Endothelial cell of umbilical vein (primary cell): Measurements from ENCODE around the gene IFI27L2. TPM values are rescaled to one million over a fixed set of nuclear protein-coding genes. Genes with fewer than 3 reads are reported as not detected.

Source experiments
- BruUV-seq: library from RNA; stranded (reverse); fragments of 400-500 nt; replicated peaks from 2 replicates; lab custom pipeline; 2021; lab: Mats Ljungman, UMichigan
- CTCF ChIA-PET: fragments of 300-600, 350-600 bp; sonication (Branson Sonifier 250); formaldehyde crosslinking; loops from one replicate; lab custom pipeline; 2021; ENCODE audit warnings: antibody characterized with exemption, inconsistent platforms; lab: Charles Lee
- POLR2A ChIA-PET: fragments of 300-600, 350-600 bp; sonication (Branson Sonifier 250); formaldehyde crosslinking; loops from one replicate; lab custom pipeline; 2021; ENCODE audit warnings: antibody characterized with exemption, inconsistent platforms; lab: Charles Lee
- DNase-seq: peaks from one replicate; pipeline ENCODE4 v3.0.0-alpha.2; 2011; ENCODE audit warnings: low read depth, low spot score
- FAIRE-seq: peaks from 2 replicates; lab custom pipeline; 2011; peaks lifted over from hg19 to GRCh38; lab: Jason Lieb, UNC
- H2AFZ ChIP-seq: 2 replicates; pipeline ENCODE4 v1.6.0; 2012; ENCODE audit warnings: low read depth, low read length, control low read depth, inconsistent platforms
- H3K27ac ChIP-seq: 2 replicates; pipeline ENCODE4 v1.5.1; 2011; ENCODE audit warnings: low read depth, mild to moderate bottlenecking, control low read depth, low read length, moderate library complexity; ENCODE audit not compliant: insufficient read depth
- H3K27me3 ChIP-seq, 2 experiments: 2 replicates each; pipeline versions ENCODE4 v1.6.0 to v1.6.1; 2011; ENCODE audit warnings: low read length in 2 of 2, mixed read lengths in 1 of 2; ENCODE audit not compliant: control insufficient read depth in 2 of 2, insufficient read depth in 2 of 2
- H3K36me3 ChIP-seq, 2 experiments: 2 replicates in 1 of 2; 3 replicates in 1 of 2; pipeline ENCODE4 v1.5.1; 2011; ENCODE audit warnings: low read length in 2 of 2, mild to moderate bottlenecking in 1 of 2, moderate library complexity in 1 of 2; ENCODE audit not compliant: control insufficient read depth in 2 of 2, insufficient read depth in 2 of 2; ENCODE audit errors: extremely low read depth in 1 of 2
- H3K4me1 ChIP-seq: 3 replicates; pipeline ENCODE4 v1.5.1; 2011; ENCODE audit warnings: mild to moderate bottlenecking, low read length; ENCODE audit not compliant: control insufficient read depth, insufficient read depth; ENCODE audit errors: extremely low read depth
- H3K4me2 ChIP-seq: 2 replicates; pipeline ENCODE4 v1.6.1; 2011; ENCODE audit warnings: low read length, control low read depth, mixed read lengths; ENCODE audit not compliant: insufficient read depth
- H3K4me3 ChIP-seq, 3 experiments: fragments of 200-600 bp in 1 of 3; sonication (generic), shearing (Covaris generic) in 1 of 3; replicated peaks in 1 of 3; 2 replicates each; pipeline ENCODE4 v1.5.1; 2011 to 2016; ENCODE audit warnings: control low read depth in 3 of 3, low read length in 3 of 3, mild to moderate bottlenecking in 2 of 3, inconsistent platforms in 1 of 3, low read depth in 1 of 3, moderate library complexity in 1 of 3; ENCODE audit not compliant: insufficient read depth in 1 of 3
- H3K79me2 ChIP-seq: 2 replicates; pipeline ENCODE4 v1.6.0; 2012; ENCODE audit warnings: low read length, inconsistent platforms; ENCODE audit not compliant: control insufficient read depth, insufficient read depth
- H3K9ac ChIP-seq: replicated peaks from 2 replicates; pipeline ENCODE3; 2011; ENCODE audit warnings: low read length, control low read depth; ENCODE audit not compliant: insufficient read depth; ENCODE audit errors: extremely low read depth
- H3K9me1 ChIP-seq: replicated peaks from 3 replicates; pipeline ENCODE4 v1.6.0; 2011; ENCODE audit warnings: mild to moderate bottlenecking, low read length; ENCODE audit not compliant: control insufficient read depth, insufficient read depth; ENCODE audit errors: extremely low read depth
- H3K9me3 ChIP-seq: replicated peaks from 2 replicates; pipeline ENCODE4 v1.5.1; 2012; ENCODE audit warnings: low read length, inconsistent platforms; ENCODE audit not compliant: control insufficient read depth, insufficient read depth
- H4K20me1 ChIP-seq: replicated peaks from 2 replicates; pipeline ENCODE3; 2011; ENCODE audit warnings: mild to moderate bottlenecking, low read length; ENCODE audit not compliant: control insufficient read depth, insufficient read depth; ENCODE audit errors: extremely low read depth
- EZH2 ChIP-seq: IDR thresholded peaks from 2 replicates; pipeline ENCODE4 v1.6.1; 2012; ENCODE audit warnings: borderline replicate concordance, low read depth, mild to moderate bottlenecking, moderate library complexity, low read length, inconsistent platforms; ENCODE audit not compliant: severe bottlenecking
- FOS ChIP-seq: IDR thresholded peaks from 2 replicates; pipeline ENCODE4 v1.6.1; 2011; ENCODE audit warnings: mild to moderate bottlenecking, low read length, moderate library complexity, borderline replicate concordance; ENCODE audit not compliant: insufficient read depth
- GATA2 ChIP-seq: IDR thresholded peaks from 2 replicates; pipeline ENCODE4 v1.7.0; 2011; ENCODE audit warnings: low read depth, mild to moderate bottlenecking, moderate library complexity, mixed read lengths, low read length; ENCODE audit not compliant: insufficient read length, insufficient read depth
- JUN ChIP-seq: IDR thresholded peaks from 2 replicates; pipeline ENCODE4 v1.6.1; 2011; ENCODE audit warnings: borderline replicate concordance, low read depth; ENCODE audit not compliant: insufficient read length, insufficient read depth
- MYC ChIP-seq: IDR thresholded peaks from one replicate; pipeline ENCODE4 v1.6.1; 2011; ENCODE audit warnings: mild to moderate bottlenecking, low read depth, low read length
- POLR2A ChIP-seq: IDR thresholded peaks from 2 replicates; pipeline ENCODE4 v1.6.1; 2012; ENCODE audit warnings: low read depth, mild to moderate bottlenecking, control low read depth, low read length
- POLR2AphosphoS5 ChIP-seq: IDR thresholded peaks from 2 replicates; pipeline ENCODE4 v1.6.1; 2012; ENCODE audit warnings: low read depth, mild to moderate bottlenecking, control low read depth, low read length, moderate library complexity; ENCODE audit not compliant: insufficient read depth
- dilution Hi-C: fragments of 300-500 bp; cut with MboI; formaldehyde crosslinking; loops from one replicate; pipeline ENCODE4 v1.15.0; 2019; ENCODE audit warnings: low sequenced_read_pairs; ENCODE audit not compliant: extremely low pct_ligation_motif_present
- intact Hi-C: fragments of 100-400 bp; cut with micrococcal nuclease; formaldehyde crosslinking; loops from one replicate; pipeline ENCODE4 v1.10.0; 2022
- polyA plus RNA-seq, 4 experiments: library from polyadenylated mRNA; depleted of rRNA in 3 of 4; stranded (reverse) in 3 of 4; unstranded in 1 of 4; fragments of >200 nt; gene quantifications; 2 replicates each; pipeline versions ENCODE4 v1.2.1 to v1.2.3, GENCODE V29; 2011 to 2012; ENCODE audit warnings: missing spikeins in 1 of 4
- total RNA-seq: library from RNA; stranded (reverse); gene quantifications from 2 replicates; pipeline ENCODE4 v1.2.3, GENCODE V29; 2021
- TF ChIP-seq, protein P1 (sequence below), 2 donors: IDR thresholded peaks; 1 replicate in 1 of 2; 2 replicates in 1 of 2; pipeline ENCODE4 v1.5.1; 2011; ENCODE audit warnings: low read length in 2 of 2, mild to moderate bottlenecking in 2 of 2, moderate library complexity in 2 of 2, control low read depth in 1 of 2, inconsistent platforms in 1 of 2, low read depth in 1 of 2; ENCODE audit not compliant: insufficient read depth in 1 of 2; ENCODE audit errors: extremely low read depth in 1 of 2
- TF ChIP-seq, protein P2 (sequence below): IDR thresholded peaks from 2 replicates; pipeline ENCODE4 v1.6.1; 2011; ENCODE audit not compliant: insufficient read depth, insufficient read length

Gene IFI27L2
- total and polyA plus RNA-seq, 2 donors (not counting 3 experiments of a cell fraction or from before 2014, with no cell fraction given): 28.7 to 82.9 TPM

DNA sequence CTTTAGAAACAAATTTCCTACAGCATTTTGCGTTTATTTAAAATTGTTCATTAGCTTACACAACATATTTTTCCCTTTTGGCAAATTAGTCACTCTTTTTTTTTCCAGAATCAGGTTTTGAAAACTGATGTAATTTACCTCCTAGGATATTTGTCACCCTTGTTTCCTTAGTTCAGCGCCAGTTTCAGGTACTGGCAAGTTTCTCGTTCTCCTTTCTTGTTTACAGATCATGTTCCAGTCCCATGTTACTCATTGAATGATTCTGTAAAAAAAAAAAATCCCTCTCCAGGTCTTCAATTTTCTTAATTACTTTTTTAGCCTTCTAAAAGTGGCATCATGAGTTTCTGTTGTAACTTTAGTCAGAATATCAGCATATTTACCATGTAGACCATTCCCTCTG lies 47.4 kb upstream of the IFI27L2 start:
- no peak overlapping the region for H2AFZ ChIP-seq
- no peak overlapping the region for H3K27ac ChIP-seq
- H3K4me3 ChIP-seq: no peak overlapping the region
- no peaks in the 10 kb centered on the region for H3K36me3 ChIP-seq
- no peak overlapping the region for H3K4me2 ChIP-seq
- peaks cover 3% of the 10 kb centered on the region for H3K4me1 ChIP-seq
- no peak overlapping the region for H3K9ac ChIP-seq
- ChIA-PET CTCF (interaction anchor here (1.7 kb wide), 1 partner anchor 45 kb away, joined by 5 read pairs; no protein-coding TSS in a partner anchor), POLR2A (no interaction called here)
- no TSS peak for BruUV-seq
- FAIRE-seq (no peak), DNase-seq (no peak)
- dilution Hi-C loops: no loop called here
- H3K9me1 ChIP-seq: no peaks in the 10 kb centered on the region
- intact Hi-C loops: no loop called here
- peaks cover 32 to 73% of the 10 kb centered on the region in 2 experiments for H3K27me3 ChIP-seq
- no peaks in the 10 kb centered on the region for H3K79me2 ChIP-seq
- H4K20me1 ChIP-seq: no peaks in the 10 kb centered on the region
- TF ChIP-seq, protein P1, sequence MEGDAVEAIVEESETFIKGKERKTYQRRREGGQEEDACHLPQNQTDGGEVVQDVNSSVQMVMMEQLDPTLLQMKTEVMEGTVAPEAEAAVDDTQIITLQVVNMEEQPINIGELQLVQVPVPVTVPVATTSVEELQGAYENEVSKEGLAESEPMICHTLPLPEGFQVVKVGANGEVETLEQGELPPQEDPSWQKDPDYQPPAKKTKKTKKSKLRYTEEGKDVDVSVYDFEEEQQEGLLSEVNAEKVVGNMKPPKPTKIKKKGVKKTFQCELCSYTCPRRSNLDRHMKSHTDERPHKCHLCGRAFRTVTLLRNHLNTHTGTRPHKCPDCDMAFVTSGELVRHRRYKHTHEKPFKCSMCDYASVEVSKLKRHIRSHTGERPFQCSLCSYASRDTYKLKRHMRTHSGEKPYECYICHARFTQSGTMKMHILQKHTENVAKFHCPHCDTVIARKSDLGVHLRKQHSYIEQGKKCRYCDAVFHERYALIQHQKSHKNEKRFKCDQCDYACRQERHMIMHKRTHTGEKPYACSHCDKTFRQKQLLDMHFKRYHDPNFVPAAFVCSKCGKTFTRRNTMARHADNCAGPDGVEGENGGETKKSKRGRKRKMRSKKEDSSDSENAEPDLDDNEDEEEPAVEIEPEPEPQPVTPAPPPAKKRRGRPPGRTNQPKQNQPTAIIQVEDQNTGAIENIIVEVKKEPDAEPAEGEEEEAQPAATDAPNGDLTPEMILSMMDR (IDR thresholded peaks at IDR 0.05; ENCODE audit: extremely low read depth in 1 of 2, insufficient read depth in 1 of 2, low read depth in 1 of 2, low read length in 2 of 2): no peak
- no peak for TF ChIP-seq EZH2
- TF ChIP-seq JUN: no peak
- no peak for TF ChIP-seq POLR2A
- TF ChIP-seq FOS: no peak
- no peak for TF ChIP-seq POLR2AphosphoS5
- TF ChIP-seq, protein P2, sequence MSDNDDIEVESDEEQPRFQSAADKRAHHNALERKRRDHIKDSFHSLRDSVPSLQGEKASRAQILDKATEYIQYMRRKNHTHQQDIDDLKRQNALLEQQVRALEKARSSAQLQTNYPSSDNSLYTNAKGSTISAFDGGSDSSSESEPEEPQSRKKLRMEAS: no peak
- no peak for TF ChIP-seq GATA2
- TF ChIP-seq MYC: no peak
- H3K9me3 ChIP-seq: no peaks in the 10 kb centered on the region
